ENCODE results near the gene CDH11.

The CDH11 gene

DNA sequence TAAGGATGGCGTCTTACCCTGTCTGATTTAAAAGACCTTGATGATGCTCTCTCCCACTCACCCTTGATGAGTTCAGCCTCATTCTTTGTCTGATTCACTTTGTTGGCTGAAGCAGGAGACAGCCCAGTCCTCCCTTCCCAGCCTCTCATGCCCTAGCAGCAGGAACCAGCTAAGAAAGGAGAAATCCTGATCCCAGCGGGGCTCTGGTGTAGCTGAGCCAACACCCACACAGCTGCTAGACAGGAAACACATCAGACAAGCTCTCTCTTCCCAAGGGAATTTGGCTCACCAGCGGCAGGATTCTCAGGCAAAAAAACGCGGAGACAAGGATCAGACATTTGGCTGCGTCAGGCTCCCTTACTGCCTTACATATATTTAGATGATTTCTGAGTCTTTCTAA lies 211.5 kb downstream of the CDH11 start:
- Mint-ChIP-seq H3K36me3 (no peaks in the 10 kb centered on the region), H3K9me3 (peaks cover 17% of the 10 kb centered on the region), H3K4me1 (no peaks in the 10 kb centered on the region), H3K4me3 (no peak overlapping the region), H3K27ac (no peak overlapping the region)
- ATAC-seq (no peak), DNase-seq (ENCODE audit: low spot score in 2 of 2) (no peak)

DNA sequence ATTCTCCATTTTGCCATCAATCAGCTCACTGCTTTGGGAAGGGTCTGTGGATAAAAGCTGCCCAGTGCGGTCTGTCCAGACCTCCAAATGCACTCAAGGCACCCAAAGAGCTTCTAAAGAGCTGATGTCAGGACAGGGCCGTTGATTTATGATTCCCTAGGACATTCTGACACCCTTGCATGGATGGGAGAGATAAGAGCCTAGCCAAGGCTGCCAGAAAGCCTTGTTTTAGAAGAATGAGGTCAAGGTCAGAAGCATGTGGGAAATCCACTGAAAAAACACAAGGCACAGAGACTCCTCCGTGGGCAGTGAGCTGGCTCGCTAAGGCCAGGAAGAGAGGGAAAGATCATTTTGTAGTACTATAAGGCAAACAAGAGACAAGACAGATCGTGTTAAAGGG lies 214.0 kb downstream of the CDH11 start:
- Mint-ChIP-seq H3K4me3 (no peak overlapping the region), H3K9me3 (peaks cover 19% of the 10 kb centered on the region), H3K4me1 (no peaks in the 10 kb centered on the region), H3K27ac (no peak overlapping the region), H3K36me3 (no peaks in the 10 kb centered on the region)
- ATAC-seq (no peak), DNase-seq (ENCODE audit: low spot score in 2 of 2) (no peak)

DNA sequence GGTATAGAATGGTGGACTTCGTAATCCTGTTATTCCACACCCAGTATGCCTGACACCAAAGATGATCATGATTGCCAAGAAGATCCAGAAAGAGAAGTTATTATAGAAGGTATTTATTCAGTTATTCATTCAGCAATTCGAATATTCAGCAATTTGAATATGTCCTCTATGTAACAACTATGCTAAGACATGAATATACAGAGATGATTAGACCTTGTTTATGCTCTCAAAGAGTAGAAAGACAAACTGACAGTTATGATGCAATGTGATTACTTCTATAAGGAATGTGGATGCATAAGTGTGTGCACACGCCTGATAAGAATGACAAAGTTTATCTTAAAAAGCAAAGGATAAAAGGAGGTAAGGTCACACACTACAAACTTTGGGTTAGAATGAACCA lies 218.1 kb downstream of the CDH11 start:
- DNase-seq (ENCODE audit: low spot score in 2 of 2) (no peak), ATAC-seq (no peak)
- Mint-ChIP-seq H3K9me3 (peaks cover 29% of the 10 kb centered on the region), H3K4me1 (no peaks in the 10 kb centered on the region), H3K4me3 (no peak overlapping the region), H3K36me3 (no peaks in the 10 kb centered on the region), H3K27ac (no peak overlapping the region)

DNA sequence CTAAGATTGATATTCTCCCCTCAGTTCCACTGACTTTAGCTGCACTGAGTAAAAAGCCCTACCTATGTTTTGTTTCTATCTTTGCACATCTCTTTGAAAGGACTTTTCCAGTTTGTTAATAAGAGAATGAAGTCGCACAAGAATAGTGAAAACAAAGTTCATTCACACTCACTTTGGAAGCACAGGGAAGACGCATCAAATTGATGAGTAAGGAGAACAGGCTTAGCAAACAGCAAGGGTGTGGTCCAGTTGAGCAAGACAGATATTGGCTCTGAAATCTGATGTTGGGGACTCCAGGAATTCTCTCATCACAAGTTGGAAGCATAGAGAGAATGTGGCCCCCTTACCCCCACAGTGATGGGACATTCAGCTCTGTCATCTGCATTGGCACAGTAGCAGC lies 221.3 kb downstream of the CDH11 start:
- DNase-seq (ENCODE audit: low spot score in 2 of 2) (no peak), ATAC-seq (no peak)
- Mint-ChIP-seq H3K36me3 (no peaks in the 10 kb centered on the region), H3K4me3 (no peak overlapping the region), H3K9me3 (peaks cover 21% of the 10 kb centered on the region), H3K27ac (no peak overlapping the region), H3K4me1 (no peaks in the 10 kb centered on the region)

DNA sequence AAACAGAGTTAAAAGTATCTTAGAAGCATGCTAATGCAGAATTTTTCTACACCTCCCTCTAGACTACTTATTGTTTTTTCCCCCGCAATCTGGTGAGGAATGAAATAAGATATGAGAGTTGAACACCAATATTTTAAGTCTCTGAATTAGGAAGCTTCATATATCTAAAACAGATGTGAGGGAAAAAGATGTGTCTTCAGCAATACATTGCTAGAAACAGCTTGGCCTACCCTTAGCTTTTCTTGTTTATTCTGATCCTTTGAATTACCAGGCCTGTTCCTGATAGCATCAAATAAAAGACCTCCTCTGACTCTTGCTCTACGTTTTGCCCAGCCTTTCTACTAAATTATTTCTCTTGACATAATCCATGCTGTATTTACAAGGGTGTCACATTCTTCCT lies 221.8 kb downstream of the CDH11 start:
- no peak overlapping the region for H3K4me3 Mint-ChIP-seq
- no peak for DNase-seq (ENCODE audit: low spot score in 2 of 2)
- H3K27ac Mint-ChIP-seq, result no peak overlapping the region
- no peaks in the 10 kb centered on the region for H3K36me3 Mint-ChIP-seq
- H3K9me3 Mint-ChIP-seq, result peaks cover 21% of the 10 kb centered on the region
- ATAC-seq, result no peak
- no peaks in the 10 kb centered on the region for H3K4me1 Mint-ChIP-seq

DNA sequence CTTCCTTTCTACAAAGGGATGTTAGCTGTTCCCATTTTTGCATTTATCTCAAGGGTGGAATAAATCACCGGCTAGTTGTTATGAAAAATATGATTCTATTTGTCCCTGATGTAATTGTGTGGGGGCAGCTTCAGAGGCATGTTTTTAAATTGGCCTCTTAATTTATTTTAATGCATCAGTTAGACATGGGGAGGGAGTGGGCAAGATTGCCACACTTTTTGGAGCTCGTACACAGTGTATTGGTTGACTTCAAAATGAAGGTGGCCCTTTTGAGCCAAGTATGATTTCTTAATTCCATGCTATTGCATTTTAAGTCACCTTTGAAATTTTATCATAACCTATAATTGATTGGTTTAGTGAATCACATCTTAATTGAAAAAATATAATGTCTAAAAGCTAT lies 223.7 kb downstream of the CDH11 start:
- Mint-ChIP-seq H3K36me3 (no peaks in the 10 kb centered on the region), H3K9me3 (peaks cover 23% of the 10 kb centered on the region), H3K4me3 (no peak overlapping the region), H3K27ac (no peak overlapping the region), H3K4me1 (no peaks in the 10 kb centered on the region)
- DNase-seq (ENCODE audit: low spot score in 2 of 2) (no peak), ATAC-seq (no peak)
